Mucosa of gallbladder (tissue), 1 donor: Measurements from ENCODE around the gene REXO4. TPM values are rescaled to one million over a fixed set of nuclear protein-coding genes. Genes with fewer than 3 reads are reported as not detected.

ENCODE experiments used
- DNase-seq: peaks from one replicate; pipeline ENCODE4 v3.0.0-alpha.2; 2020; ENCODE audit warnings: low spot score
- total RNA-seq: library from RNA; stranded (reverse); gene quantifications from one replicate; pipeline ENCODE4 v1.2.1, GENCODE V29; 2021
- donor health status: DM: no; HTN: no; CAD: no.

REXO4 gene
- total RNA-seq, 1 donor from 2014 or later, result 27.5 TPM

GRCh38 chr9:133369422-133369821 lies 48.4 kb downstream of the REXO4 start:
- DNase-seq, result no peak

- no peak for DNase-seq
Measured at GRCh38 chr9:133368249-133368881, 49.4 kb downstream of the REXO4 start.

DNA sequence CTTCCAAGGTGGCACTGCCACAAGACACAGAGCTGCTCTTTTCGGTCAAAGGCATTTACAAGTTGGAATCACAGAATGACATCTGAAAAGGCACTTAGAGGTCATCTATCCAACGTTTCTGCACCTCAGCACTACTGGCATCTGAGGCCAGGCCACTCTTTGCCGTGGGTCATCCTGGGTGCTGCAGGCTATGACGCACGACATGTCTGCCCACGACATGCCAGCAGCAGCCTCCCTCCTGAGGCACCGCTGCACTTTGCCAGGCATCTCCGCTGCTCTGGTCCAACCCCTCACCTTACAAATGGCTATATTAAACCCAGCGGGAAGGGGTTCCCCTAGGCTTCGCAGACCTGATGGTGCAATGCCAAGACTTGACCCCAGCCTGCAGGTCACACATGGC lies 50.0 kb downstream of the REXO4 start:
- DNase-seq, result no peak

DNA sequence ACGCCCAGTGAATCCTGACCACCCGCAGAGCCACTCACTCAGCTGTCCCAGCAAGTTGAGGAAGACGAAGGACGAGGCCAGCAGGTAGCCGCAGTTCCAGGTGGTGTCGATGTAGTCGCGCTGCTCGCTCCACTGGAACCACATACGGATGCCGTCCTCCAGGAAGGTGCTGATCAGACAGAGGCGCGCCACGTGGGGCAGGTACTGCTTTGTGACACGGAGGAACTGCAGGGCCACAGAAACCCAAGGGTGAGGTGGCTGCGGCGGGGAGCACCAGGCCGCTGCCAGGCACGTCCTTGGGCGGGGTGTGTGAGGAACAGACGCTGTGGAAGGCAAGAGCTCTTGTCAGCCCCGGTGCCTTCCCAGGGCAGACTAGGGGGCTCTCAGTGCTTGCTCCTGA lies 50.6 kb downstream of the REXO4 start:
- no peak for DNase-seq

GRCh38 chr9:133366435-133366834 lies 51.4 kb downstream of the REXO4 start:
- DNase-seq, result no peak

DNA sequence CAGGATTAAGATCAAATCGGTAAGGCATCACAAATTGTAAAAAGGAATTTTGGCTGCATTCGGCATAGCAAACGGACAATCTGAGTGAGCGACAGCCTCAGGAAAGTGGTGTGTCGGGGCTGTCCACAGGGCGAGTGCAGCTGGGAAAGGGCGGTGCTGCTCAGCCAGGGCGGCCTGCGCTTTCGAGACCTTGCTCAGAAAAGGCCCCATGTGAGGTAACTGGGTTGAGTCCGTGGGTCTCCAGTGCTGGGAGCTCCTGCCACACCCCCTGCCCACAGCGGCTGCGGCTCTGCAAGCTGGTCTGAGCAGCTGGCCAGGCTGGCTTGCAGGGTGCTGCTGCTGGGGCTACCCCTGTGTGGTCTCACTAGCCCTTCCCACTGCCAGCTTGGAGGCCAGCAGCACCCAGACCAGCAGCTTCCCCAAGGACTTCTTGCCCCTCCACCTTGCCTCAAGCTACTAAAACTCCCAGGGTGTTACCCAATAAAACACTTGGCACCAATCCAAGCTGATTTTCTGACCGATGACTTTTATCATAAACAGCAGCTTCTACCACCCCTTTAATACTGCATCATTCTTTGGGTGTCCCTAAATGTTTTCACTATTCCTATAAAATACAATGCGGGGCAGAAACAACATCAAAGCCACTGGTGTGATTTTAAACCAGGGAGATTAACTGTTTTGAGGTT lies 55.3 kb downstream of the REXO4 start:
- no peak for DNase-seq

- DNase-seq, result no peak
Measured at GRCh38 chr9:133361507-133362092, 56.2 kb downstream of the REXO4 start.

DNA sequence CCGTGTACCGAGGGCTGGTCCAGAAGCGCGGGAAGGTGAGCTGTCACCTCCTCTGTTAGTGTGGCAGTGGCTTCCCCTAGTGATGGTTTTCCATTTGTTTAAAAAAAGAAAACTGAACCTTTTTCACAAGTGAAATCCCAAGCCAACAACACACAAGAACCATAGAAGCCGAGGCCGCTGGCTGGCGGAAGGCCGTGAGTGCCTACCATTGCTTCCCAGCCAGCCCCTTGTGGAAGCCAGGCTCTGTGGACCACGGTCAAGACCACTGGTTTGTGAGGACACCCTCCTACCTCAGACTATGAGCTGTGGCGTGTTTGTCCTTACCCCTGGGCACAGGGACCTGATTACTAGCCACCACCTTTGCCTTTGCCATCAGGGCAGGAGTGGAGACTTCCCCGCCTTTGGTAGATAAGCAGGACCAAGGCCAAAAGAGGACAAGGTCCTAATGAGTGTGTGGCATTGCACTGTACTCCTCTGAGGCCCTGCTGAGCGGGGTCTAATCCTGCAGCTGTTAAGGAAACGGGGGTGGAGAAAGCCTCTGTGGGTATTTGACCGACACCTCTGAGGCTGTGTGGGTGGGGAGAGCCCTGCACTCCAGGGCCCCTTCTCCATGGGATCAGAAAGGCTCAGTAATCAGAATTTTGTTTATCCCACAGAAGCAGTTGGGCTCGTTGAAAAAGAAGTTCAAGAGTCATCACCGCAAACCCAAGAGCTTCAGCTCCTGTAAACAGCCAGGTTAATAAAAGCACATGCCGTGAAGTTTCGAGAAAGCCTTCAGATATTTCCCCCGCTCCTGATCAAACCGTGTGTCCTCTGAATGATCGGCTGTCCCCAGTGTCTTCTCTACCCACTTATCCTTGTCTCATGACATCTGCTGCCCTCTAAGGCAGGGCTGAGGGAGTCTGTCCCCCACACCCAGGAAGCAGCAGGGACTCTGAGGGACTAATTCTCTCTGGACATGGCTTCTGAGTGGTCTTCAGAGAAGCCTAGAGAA lies 57.1 kb downstream of the REXO4 start:
- no peak for DNase-seq

DNA sequence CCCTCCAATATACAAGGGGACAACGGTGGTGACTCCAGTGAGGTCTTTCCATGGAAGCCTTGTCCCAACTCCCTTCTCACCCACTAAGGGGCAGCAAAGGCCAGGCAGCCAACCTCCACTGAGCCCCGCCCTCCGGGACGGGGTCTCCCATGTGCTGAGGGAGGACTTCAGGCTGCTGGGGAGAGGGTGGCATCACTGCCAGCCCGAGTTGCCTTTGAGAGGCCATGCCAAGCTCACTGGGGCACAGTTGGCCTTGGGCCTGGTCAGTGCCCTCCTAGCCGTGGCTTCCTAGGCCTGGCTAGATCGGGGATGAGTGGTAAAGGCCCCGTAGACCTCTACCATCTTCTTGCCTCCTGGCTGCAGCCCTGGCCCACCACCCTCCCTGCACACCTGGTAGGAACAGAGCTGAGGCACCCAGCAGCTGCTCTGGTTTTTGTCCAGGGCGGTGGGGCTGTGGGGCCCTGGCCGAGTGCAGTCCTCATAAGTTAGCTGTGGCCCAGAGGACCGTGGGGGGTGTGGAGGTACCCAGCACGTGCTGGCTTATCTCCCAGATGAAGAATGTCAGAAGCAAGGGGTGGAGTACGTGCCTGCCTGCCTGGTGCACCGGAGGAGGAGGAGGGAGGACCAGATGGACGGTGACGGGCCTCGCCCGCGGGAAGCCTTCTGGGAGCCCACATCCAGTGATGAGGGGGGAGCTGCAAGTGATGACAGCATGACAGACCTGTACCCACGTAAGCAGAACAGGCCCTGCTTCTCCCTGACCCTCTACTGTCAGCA lies 58.2 kb downstream of the REXO4 start:
- no peak for DNase-seq

GRCh38 chr9:133357656-133358055 lies 60.2 kb downstream of the REXO4 start:
- DNase-seq, result no peak

GRCh38 chr9:133356391-133357091 lies 61.3 kb downstream of the REXO4 start, which contains the start of the genes SURF1 and SURF2:
Gene SURF1, minus strand, starts transcription at chr9:133356487. Its CDS starts 34 bp downstream, at chr9:133356453.
Gene SURF2, plus strand, starts transcription at chr9:133356550. Its CDS starts 43 bp downstream, at chr9:133356593.
- DNase-seq, result peak; percentile 89

Other genes with a start within 250 kb of the REXO4 start
- gene OBP2B, start 208.8 kb downstream of the REXO4 start, total RNA-seq, result not detected
- 16.3 TPM for gene ABO, start 142.8 kb downstream of the REXO4 start, total RNA-seq
- gene SURF6, start 81.8 kb downstream of the REXO4 start, total RNA-seq, result 25.2 TPM
- gene MED22, start 69.9 kb downstream of the REXO4 start, total RNA-seq, result 28.7 TPM
- gene RPL7A, start 69.8 kb downstream of the REXO4 start, total RNA-seq, result 1,477 TPM
- 53.5 TPM for gene SURF1, start 61.5 kb downstream of the REXO4 start, total RNA-seq
- 19.5 TPM for gene SURF2, start 61.5 kb downstream of the REXO4 start, total RNA-seq
- 212 TPM for gene SURF4, start 42.0 kb downstream of the REXO4 start, total RNA-seq
- gene STKLD1, start 41.6 kb downstream of the REXO4 start, total RNA-seq, result 1.1 TPM
- 7.1 TPM for gene ADAMTS13, start 4.4 kb upstream of the REXO4 start, total RNA-seq
- 79.3 TPM for gene CACFD1, start 42.0 kb upstream of the REXO4 start, total RNA-seq
- gene SLC2A6, start 61.1 kb upstream of the REXO4 start, total RNA-seq, result 18.4 TPM
- gene MYMK, start 106.9 kb upstream of the REXO4 start, total RNA-seq, result not detected
- 14.0 TPM for gene ADAMTSL2, start 116.7 kb upstream of the REXO4 start, total RNA-seq
- gene FAM163B, start 191.4 kb upstream of the REXO4 start, total RNA-seq, result 0.81 TPM
- 0.06 TPM for gene DBH, start 218.4 kb upstream of the REXO4 start, total RNA-seq